ENCODE measurements around the gene IL9.

Gene IL9

DNA sequence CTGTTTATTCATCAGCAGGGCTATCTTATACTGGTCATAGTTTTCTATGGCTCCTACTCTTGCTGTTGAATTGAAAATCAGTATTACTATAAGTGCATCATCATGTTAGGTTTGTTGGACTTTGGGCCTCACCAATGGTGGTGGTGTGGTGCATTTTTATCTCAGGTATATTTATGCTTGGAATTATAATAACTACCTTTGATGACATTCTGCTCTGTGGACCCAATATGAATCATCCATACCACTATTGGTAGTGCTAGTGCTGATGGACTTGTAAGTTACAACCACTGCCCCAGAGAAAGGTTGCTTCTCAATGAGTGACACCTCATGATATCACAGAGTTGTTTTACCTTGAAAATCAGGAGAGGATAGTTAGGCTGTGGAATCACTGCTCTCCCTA lies 28.0 kb downstream of the IL9 start:
- no peak overlapping the region for H3K4me3 ChIP-seq (ENCODE audit: low read depth, low read length)
- no peak overlapping the region for H3K27ac ChIP-seq
- H3K36me3 ChIP-seq = no peaks in the 10 kb centered on the region
- TF ChIP-seq, protein P1, sequence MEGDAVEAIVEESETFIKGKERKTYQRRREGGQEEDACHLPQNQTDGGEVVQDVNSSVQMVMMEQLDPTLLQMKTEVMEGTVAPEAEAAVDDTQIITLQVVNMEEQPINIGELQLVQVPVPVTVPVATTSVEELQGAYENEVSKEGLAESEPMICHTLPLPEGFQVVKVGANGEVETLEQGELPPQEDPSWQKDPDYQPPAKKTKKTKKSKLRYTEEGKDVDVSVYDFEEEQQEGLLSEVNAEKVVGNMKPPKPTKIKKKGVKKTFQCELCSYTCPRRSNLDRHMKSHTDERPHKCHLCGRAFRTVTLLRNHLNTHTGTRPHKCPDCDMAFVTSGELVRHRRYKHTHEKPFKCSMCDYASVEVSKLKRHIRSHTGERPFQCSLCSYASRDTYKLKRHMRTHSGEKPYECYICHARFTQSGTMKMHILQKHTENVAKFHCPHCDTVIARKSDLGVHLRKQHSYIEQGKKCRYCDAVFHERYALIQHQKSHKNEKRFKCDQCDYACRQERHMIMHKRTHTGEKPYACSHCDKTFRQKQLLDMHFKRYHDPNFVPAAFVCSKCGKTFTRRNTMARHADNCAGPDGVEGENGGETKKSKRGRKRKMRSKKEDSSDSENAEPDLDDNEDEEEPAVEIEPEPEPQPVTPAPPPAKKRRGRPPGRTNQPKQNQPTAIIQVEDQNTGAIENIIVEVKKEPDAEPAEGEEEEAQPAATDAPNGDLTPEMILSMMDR (IDR thresholded peaks at IDR 0.05; ENCODE audit: low read depth, low read length) = no peak
- peaks cover 28% of the 10 kb centered on the region for H3K27me3 ChIP-seq (ENCODE audit: insufficient read depth, low read depth, severe bottlenecking)
- H3K9me3 ChIP-seq (ENCODE audit: severe bottlenecking) = no peaks in the 10 kb centered on the region
- DNase-seq = no peak

DNA sequence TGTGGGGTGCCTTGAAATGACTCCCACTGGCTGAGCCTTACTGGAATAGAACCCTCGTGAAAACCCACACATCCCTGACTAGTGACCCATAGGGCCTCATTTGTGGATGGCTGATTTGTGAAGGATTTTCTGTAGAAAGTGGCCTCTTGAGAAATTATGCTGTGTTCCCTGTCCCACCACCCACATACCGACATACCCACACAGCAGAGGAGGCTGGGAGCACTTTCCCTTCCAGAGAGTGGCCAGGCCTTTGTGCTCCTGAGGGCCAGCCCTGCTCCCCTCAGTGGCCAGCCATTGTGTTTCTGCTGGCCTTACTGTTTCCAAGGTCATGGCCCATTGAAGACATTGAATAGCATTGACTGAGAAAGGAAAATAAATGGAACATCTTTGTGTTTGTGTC lies 29.6 kb downstream of the IL9 start:
- Histone ChIP-seq H3K27ac (no peak overlapping the region), H3K27me3 (ENCODE audit: insufficient read depth, low read depth, severe bottlenecking) (peaks cover 28% of the 10 kb centered on the region), H3K36me3 (no peaks in the 10 kb centered on the region), H3K4me3 (ENCODE audit: low read depth, low read length) (no peak overlapping the region), H3K9me3 (ENCODE audit: severe bottlenecking) (no peaks in the 10 kb centered on the region)
- DNase-seq = no peak
- TF ChIP-seq, protein P1 (IDR thresholded peaks at IDR 0.05; ENCODE audit: low read depth, low read length) = no peak

DNA sequence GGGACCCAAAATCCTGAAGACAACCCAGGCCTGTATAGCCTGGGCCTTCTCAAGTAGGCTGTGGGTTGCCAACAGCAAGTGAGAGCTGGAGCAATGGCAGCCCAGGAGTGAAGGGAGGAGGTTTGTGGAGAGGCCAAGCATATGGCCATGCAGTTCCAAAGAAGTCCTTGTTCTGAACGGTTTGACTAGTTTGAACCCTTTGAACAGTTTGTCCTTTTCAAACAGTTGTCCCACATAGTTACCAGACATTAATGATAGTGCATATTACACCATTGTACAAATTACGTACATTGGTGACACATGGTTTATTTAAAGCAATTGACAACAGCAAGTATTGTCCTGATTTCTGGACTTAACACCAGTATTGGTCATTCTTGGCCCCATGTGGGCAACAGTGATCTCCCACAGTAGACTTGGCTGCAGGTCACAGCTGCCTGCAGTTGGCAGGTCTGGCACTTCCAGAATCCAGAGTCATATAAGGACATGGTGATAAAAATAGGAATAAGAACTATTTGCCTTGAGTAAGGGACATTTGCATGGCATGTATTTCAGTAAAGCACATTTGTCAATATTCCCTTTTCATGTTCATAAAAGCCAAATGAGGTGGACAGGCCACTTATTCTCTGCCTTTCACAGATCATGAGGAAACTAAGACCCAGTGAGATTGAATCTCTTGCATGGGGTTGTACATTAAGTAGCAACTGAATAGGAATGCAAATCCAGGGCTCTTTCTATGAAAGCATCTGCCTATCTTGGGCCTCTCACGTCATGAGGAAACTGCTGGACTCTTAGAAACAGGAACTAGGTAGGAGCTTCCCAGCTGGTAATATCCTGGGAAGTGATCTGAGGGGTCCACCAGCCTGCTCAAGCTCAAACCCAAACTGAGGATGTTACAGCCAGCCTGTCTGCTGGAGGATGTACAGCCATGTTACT lies 30.9 kb downstream of the IL9 start:
- no peak overlapping the region for H3K4me3 ChIP-seq (ENCODE audit: low read depth, low read length)
- TF ChIP-seq, protein P1 (IDR thresholded peaks at IDR 0.05; ENCODE audit: low read depth, low read length) = no peak
- no peaks in the 10 kb centered on the region for H3K9me3 ChIP-seq (ENCODE audit: severe bottlenecking)
- peaks cover 26% of the 10 kb centered on the region for H3K27me3 ChIP-seq (ENCODE audit: insufficient read depth, low read depth, severe bottlenecking)
- no peaks in the 10 kb centered on the region for H3K36me3 ChIP-seq
- no peak for DNase-seq
- H3K27ac ChIP-seq = no peak overlapping the region

DNA sequence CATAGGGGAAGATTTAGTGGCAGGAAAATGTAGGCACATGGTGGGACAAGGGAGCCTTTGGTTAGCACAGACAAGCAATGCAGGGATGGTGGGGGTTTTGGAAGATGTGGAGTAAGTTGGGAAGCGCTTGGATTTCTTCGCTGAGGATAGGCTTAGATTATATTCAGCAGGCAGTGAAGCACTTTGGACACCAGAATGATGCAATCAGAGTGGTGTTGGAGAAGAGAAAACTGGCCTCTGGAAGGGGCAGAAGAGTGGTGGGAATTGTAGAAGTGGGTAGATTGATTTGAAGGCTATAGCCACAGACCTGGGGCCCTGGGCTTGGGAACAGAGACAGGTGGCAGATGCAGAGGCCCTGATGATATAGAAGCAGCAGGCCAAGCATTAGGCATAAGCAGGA lies 32.9 kb downstream of the IL9 start:
- H3K27me3 ChIP-seq (ENCODE audit: insufficient read depth, low read depth, severe bottlenecking) = peaks cover 39% of the 10 kb centered on the region
- TF ChIP-seq, protein P1 (IDR thresholded peaks at IDR 0.05; ENCODE audit: low read depth, low read length) = no peak
- H3K36me3 ChIP-seq = no peaks in the 10 kb centered on the region
- DNase-seq = no peak
- no peak overlapping the region for H3K27ac ChIP-seq
- peaks cover 6% of the 10 kb centered on the region for H3K9me3 ChIP-seq (ENCODE audit: severe bottlenecking)
- H3K4me3 ChIP-seq (ENCODE audit: low read depth, low read length) = no peak overlapping the region

DNA sequence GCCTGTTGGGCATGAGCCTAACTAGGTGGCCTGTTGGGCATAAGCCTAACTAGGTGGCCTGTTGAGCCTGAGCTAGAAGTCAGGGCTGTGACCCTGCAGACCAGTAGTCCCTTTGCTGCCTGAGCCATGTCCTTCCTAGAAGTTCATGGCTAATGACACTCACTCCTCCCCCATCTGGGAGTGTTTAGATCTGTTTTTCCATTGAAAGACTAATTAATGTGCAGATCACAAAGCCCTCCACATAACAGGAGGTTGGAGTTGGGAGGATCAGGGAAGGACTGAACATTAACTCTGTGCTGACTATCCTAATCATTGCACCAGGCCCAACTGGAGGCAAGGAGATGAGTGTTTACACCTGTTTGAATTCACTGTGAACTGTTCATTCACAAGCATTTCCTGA lies 33.6 kb downstream of the IL9 start:
- peaks cover 37% of the 10 kb centered on the region for H3K27me3 ChIP-seq (ENCODE audit: insufficient read depth, low read depth, severe bottlenecking)
- TF ChIP-seq, protein P1 (IDR thresholded peaks at IDR 0.05; ENCODE audit: low read depth, low read length) = no peak
- no peaks in the 10 kb centered on the region for H3K36me3 ChIP-seq
- H3K27ac ChIP-seq = no peak overlapping the region
- H3K9me3 ChIP-seq (ENCODE audit: severe bottlenecking) = peaks cover 6% of the 10 kb centered on the region
- no peak for DNase-seq
- no peak overlapping the region for H3K4me3 ChIP-seq (ENCODE audit: low read depth, low read length)

Measured in WERI-Rb-1 (cell line).